ENCODE measurements around the gene HSPA1L.
"Not testable (repeated sequence)": the region's sequence is repeated elsewhere in the genome, so short reads cannot be mapped to it uniquely, and the experiment has no call there.

The HSPA1L gene

GRCh38 chr6:31815025-31815838, at the start of gene HSPA1L, which contains the start of gene HSPA1A:
Gene HSPA1L, minus strand, starts transcription at chr6:31815283. Its CDS starts 3,311 bp downstream, at chr6:31811972.
Gene HSPA1A, plus strand, starts transcription at chr6:31815543. Its CDS starts 214 bp downstream, at chr6:31815757.
- DNase-seq: peak; percentile 96

DNA sequence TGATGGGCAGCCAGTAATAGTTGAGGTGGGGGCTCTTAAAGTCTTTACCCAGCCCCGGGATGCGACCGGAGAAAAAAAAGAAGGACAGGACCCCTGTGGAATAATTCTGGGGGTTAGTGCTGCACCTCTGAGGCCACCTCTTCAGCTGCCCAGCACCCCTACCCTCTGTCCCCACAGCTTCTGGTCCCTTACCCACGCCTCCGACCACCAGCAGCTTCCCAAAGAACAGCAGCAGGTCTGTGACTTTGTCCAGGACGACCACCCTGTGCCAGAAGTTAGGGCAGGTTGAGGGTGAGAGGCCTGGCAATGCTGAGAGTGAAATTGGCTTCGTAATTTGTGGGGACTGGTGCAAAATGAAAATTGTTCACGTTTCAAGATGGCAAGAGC, 49.7 kb upstream of the HSPA1L start:
- DNase-seq: no peak

- not testable (repeated sequence) for DNase-seq
Measured at GRCh38 chr6:31864123-31864562, 49.1 kb upstream of the HSPA1L start.

DNA sequence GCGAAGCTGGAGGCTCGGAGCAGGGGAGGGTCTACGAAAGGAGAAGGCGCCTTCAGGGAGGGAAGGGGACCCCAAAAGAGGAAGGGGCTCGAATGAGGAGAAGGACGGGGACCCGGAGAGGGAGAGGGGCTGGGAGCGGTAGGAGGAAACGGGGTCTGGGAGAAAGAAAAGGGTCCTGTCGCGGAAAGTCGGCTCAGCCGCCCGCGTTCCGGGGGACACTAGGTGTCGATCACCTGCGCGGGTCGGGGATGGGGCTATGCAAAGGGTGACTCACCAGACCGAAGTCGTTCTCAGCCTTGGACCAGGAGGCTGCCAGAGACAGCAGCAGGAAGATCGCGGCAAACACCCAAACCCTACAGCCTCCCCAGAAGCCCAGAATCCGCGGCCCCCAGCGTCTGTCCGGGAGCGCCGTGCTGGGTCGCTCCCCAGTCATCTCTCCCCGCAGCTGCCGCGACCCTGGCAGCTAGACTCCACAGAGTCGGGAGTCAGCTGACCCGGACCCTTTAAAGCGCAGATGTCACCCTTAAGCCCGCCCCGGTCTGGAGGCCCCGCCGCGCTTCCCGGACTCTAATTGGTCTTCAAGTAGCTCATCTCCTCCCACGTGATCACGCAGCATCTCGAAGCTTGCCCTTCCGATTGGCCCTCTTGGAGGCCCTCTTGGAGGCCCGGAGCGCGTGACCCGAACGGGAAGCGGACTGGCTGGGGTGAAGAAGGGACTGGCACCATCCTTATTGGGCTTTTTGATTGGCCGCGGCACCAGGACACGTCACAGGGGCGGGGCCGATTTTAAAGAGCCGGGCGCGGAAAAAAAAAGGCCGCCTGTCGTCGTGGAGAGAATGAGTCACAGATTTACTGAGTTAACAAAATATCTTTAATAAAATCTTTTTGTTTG, 47.5 kb upstream of the HSPA1L start, which contains the start of gene NEU1:
Gene NEU1 (minus strand): TSS at position 478 of the 892 bp plus-strand sequence. CDS start 45 bp downstream, at position 433.
- peak; percentile 100 for DNase-seq

- DNase-seq: no peak
Measured at GRCh38 chr6:31861919-31862343, 46.8 kb upstream of the HSPA1L start.

GRCh38 chr6:31861150-31861549, 46.1 kb upstream of the HSPA1L start:
- no peak for DNase-seq

DNA sequence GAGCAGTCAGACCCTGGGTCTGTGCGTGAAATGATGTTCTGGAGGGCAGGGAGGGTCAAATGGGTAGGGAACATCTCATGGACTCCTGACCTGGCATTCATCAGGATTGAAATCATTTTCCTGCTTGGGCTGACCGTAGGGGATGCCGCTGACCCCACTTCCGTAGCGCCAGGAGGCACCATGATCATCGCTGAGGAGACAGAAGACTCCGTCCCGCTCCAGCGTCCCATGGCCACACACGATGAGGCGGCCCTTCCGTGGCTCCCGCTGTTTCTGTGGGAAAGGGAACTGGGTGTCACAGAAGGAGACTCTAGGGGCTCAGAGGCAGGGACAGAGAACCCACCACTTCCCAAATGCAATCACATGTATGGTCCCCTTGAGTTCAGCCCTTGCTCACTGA, 45.3 kb upstream of the HSPA1L start:
- no peak for DNase-seq

DNA sequence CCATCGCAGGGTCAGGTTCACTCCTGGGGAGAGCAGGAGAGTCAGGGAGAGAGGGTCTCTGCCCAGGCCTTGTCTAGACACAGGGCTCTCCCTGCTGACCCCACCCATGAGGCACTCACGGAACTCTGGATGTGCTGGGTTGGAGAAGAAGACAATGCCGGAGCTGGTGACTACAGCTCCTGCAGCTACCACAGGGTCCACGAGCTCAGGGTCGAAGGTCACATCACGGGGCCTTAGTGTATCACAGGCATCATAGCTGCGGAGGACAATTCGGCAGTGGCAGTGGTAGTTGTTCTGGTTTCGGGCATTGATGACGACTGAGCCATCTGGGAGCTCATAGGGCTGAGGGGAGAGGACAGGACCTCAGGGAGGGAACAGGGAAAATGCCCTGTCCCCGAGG, 44.8 kb upstream of the HSPA1L start:
- no peak for DNase-seq

- DNase-seq: no peak
Measured at GRCh38 chr6:31858707-31859106, 43.6 kb upstream of the HSPA1L start.

DNA sequence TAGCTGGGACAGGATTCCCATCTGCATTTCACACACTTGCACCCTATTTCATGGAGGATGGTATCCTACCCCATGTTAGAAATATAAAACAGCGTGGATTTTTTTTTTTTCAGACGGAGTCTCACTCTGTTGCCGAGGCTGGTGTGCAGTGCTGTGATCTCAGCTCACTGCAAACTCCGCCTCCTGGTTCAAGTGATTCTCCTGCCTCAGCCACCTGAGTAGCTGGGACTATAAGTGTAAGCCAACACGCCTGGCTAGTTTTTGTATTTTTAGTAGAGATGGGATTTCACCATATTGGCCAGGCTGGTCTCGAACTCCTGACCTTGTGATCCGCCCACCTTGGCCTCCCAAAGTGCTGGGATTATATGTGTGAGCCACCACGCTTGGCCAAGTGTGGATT, 42.7 kb upstream of the HSPA1L start:
- DNase-seq: not testable (repeated sequence)

- DNase-seq: not testable (repeated sequence)
Measured at GRCh38 chr6:31851980-31852718, 37.1 kb upstream of the HSPA1L start.

DNA sequence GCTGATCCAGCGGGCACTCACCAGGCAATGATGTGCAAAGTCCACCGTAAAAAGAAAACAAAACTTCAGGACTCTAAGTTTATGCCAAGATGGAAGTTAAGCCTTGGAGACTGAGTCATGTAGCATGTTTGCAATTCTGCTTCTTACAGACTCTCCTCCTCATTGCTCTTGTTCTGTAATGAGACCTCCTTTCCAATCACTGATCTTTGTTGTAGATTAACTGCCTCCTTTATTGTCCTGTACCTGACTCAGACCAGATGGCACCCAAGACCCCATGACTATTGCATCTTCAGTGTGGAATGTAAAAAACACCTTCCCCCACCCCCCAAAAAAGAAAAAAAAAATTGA, 36.4 kb upstream of the HSPA1L start:
- no peak for DNase-seq

GRCh38 chr6:31850765-31851484, 35.8 kb upstream of the HSPA1L start:
- no peak for DNase-seq

- DNase-seq: no peak
Measured at GRCh38 chr6:31847276-31847978, 32.3 kb upstream of the HSPA1L start.

GRCh38 chr6:31844507-31844906, 29.4 kb upstream of the HSPA1L start:
- no peak for DNase-seq

- DNase-seq: no peak
Measured at GRCh38 chr6:31842053-31842452, 27.0 kb upstream of the HSPA1L start.

- not testable (repeated sequence) for DNase-seq
Measured at GRCh38 chr6:31839779-31840126, 24.7 kb upstream of the HSPA1L start.

- DNase-seq: no peak
Measured at GRCh38 chr6:31838968-31839367, 23.9 kb upstream of the HSPA1L start.

GRCh38 chr6:31838114-31838553, 23.1 kb upstream of the HSPA1L start:
- DNase-seq: not testable (repeated sequence)

GRCh38 chr6:31837369-31838113, 22.5 kb upstream of the HSPA1L start:
- DNase-seq: peak; percentile 43
